ENCODE data around the gene VGLL4.

- TF ChIP-seq CTCF (optimal IDR thresholded peaks at IDR 0.05 in 1 of 3, IDR thresholded peaks at IDR 0.05 in 1 of 3, conservative IDR thresholded peaks at IDR 0.05 in 1 of 3; ENCODE audit: extremely low read depth in 1 of 3, insufficient read depth in 2 of 3, low read length in 3 of 3) (no peak), EZH2 (IDR thresholded peaks at IDR 0.05; ENCODE audit: low read length) (no peak)
Measured at GRCh38 chr3:11648735-11649134, 5.0 kb upstream of the VGLL4 start.

Measured in keratinocyte (primary cell).